ENCODE results near the gene C13orf42.
"Not testable (repeated sequence)": the region's sequence is repeated elsewhere in the genome, so short reads cannot be mapped to it uniquely, and the experiment has no call there.

C13orf42 gene

GRCh38 chr13:51120873-51121272, 9.8 kb upstream of the C13orf42 start:
- peak in 2 of 3 experiments; percentile 6 to 7 for DNase-seq (ENCODE audit: low read depth in 3 of 3)

- no peak for DNase-seq (ENCODE audit: low read depth in 3 of 3)
These were observed 7.8 kb upstream of the C13orf42 start for GRCh38 chr13:51118809-51119431.

GRCh38 chr13:51113969-51114368, 2.9 kb upstream of the C13orf42 start:
- DNase-seq (ENCODE audit: low read depth in 3 of 3) = no peak

- DNase-seq (ENCODE audit: low read depth in 3 of 3) = no peak
These were observed 2.3 kb upstream of the C13orf42 start for GRCh38 chr13:51113186-51113881.

- DNase-seq (ENCODE audit: low read depth in 3 of 3) = no peak
These were observed 1.7 kb upstream of the C13orf42 start for GRCh38 chr13:51112771-51113170.

GRCh38 chr13:51111997-51112396, 923 bp upstream of the C13orf42 start:
- DNase-seq (ENCODE audit: low read depth in 3 of 3) = no peak

GRCh38 chr13:51107996-51108395, 3.1 kb downstream of the C13orf42 start:
- DNase-seq (ENCODE audit: low read depth in 3 of 3) = no peak

GRCh38 chr13:51105046-51105445, 6.0 kb downstream of the C13orf42 start:
- DNase-seq (ENCODE audit: low read depth in 3 of 3) = no peak

- no peak for DNase-seq (ENCODE audit: low read depth in 3 of 3)
These were observed 9.3 kb downstream of the C13orf42 start for GRCh38 chr13:51101636-51102235.

GRCh38 chr13:51097353-51098043, 13.6 kb downstream of the C13orf42 start:
- DNase-seq (ENCODE audit: low read depth in 3 of 3) = no peak

- no peak for DNase-seq (ENCODE audit: low read depth in 3 of 3)
These were observed 14.9 kb downstream of the C13orf42 start for GRCh38 chr13:51096131-51096530.

- no peak for DNase-seq (ENCODE audit: low read depth in 3 of 3)
These were observed 17.5 kb downstream of the C13orf42 start for GRCh38 chr13:51093574-51093973.

GRCh38 chr13:51091839-51092238, 19.2 kb downstream of the C13orf42 start:
- DNase-seq (ENCODE audit: low read depth in 3 of 3) = no peak

GRCh38 chr13:51083706-51084105, 27.4 kb downstream of the C13orf42 start:
- no peak for DNase-seq (ENCODE audit: low read depth in 3 of 3)

GRCh38 chr13:51080478-51081065, 30.5 kb downstream of the C13orf42 start:
- not testable (repeated sequence) for DNase-seq (ENCODE audit: low read depth in 3 of 3)

- DNase-seq (ENCODE audit: low read depth in 3 of 3) = no peak
These were observed 39.6 kb downstream of the C13orf42 start for GRCh38 chr13:51071493-51071892.

GRCh38 chr13:51070005-51070649, 40.9 kb downstream of the C13orf42 start:
- DNase-seq (ENCODE audit: low read depth in 3 of 3) = peak; percentile 56 to 77 (median 56)

GRCh38 chr13:51068501-51068900, 42.6 kb downstream of the C13orf42 start:
- no peak for DNase-seq (ENCODE audit: low read depth in 3 of 3)

GRCh38 chr13:51067706-51068105, 43.4 kb downstream of the C13orf42 start:
- DNase-seq (ENCODE audit: low read depth in 3 of 3) = no peak

GRCh38 chr13:51067210-51067701, 43.8 kb downstream of the C13orf42 start:
- DNase-seq (ENCODE audit: low read depth in 3 of 3) = no peak

- DNase-seq (ENCODE audit: low read depth in 3 of 3) = no peak
These were observed 44.8 kb downstream of the C13orf42 start for GRCh38 chr13:51066091-51066831.

Measured in stimulated activated CD4-positive, alpha-beta T cell treated with anti-CD3 and anti-CD28 coated beads, TNF-alpha, amount 100 ng/mL, for 24 hours (primary cell).